ENCODE results near the gene CEP57L1. TPM values are rescaled to one million over a fixed set of nuclear protein-coding genes. Genes with fewer than 3 reads are reported as not detected.

Gene CEP57L1
- 10 to 100 TPM; 10.3 to 29.7 (median 17.5) TPM for total RNA-seq

- DNase-seq: peak; percentile 96 to 97
- ATAC-seq: peak; percentile 75 to 81
- Histone ChIP-seq H3K4me3 (peak within 1 kb of the TSS; percentile 67 to 90 (median 82)), H3K4me1 (peaks cover 16 to 42% of the 10 kb centered on the region in 2 donors), H3K9me3 (no peaks in the 10 kb centered on the region), H3K27ac (peak within 1 kb of the TSS; percentile 93 to 98 (median 96)), H3K36me3 (no peaks in the 10 kb centered on the region), H3K27me3 (no peaks in the 10 kb centered on the region)
- TF ChIP-seq CTCF (IDR thresholded peaks at IDR 0.05 in 4 of 5, conservative IDR thresholded peaks at IDR 0.05 in 1 of 5) (peak in 1 of 5 experiments; percentile 27), POLR2A (IDR thresholded peaks at IDR 0.05) (no peak)
- intact Hi-C loops (cut with DNase I; ENCODE audit: low total_unique reads) (loop anchor here (2.0 to 10.0 kb wide), 8 partner anchors 77 to 1420 kb away; partner anchors contain the start of genes OSTM1, PPIL6, SMPD2 and SNX3), in situ Hi-C loops (cut with MboI; ENCODE audit: low sequenced_read_pairs in 4 of 4) (loop anchor here in 3 of 4 donors (5.0 to 25.0 kb wide), 3 partner anchors 287 to 433 kb away; partner anchors contain the start of gene CD164 (in 3 of the 3))
Measured at GRCh38 chr6:109095036-109095834, at the start of gene CEP57L1. TSS of gene CEP57L1 (plus strand) at chr6:109095507. CDS start at chr6:109145222, 49,715 bp downstream.

- Histone ChIP-seq H3K4me1 (peaks cover 54 to 56% of the 10 kb centered on the region in 2 donors), H3K27ac (peak overlapping the region; percentile 42 to 74 (median 58)), H3K36me3 (no peaks in the 10 kb centered on the region), H3K4me3 (no peak overlapping the region), H3K27me3 (no peaks in the 10 kb centered on the region), H3K9me3 (no peaks in the 10 kb centered on the region)
- TF ChIP-seq CTCF (IDR thresholded peaks at IDR 0.05 in 4 of 5, conservative IDR thresholded peaks at IDR 0.05 in 1 of 5): no peak
- no peak for TF ChIP-seq POLR2A (IDR thresholded peaks at IDR 0.05)
- intact Hi-C loops (cut with DNase I; ENCODE audit: low total_unique reads) (no loop called here), in situ Hi-C loops (cut with MboI; ENCODE audit: low sequenced_read_pairs in 4 of 4) (no loop called here)
- no peak for ATAC-seq
- no peak for DNase-seq
Measured at GRCh38 chr6:109048176-109048575, 47.1 kb upstream of the CEP57L1 start.

GRCh38 chr6:109048670-109049415 lies 46.5 kb upstream of the CEP57L1 start:
- in situ Hi-C loops (cut with MboI; ENCODE audit: low sequenced_read_pairs in 4 of 4) (no loop called here), intact Hi-C loops (cut with DNase I; ENCODE audit: low total_unique reads) (no loop called here)
- ATAC-seq: no peak
- H3K27me3 ChIP-seq: no peaks in the 10 kb centered on the region
- no peak overlapping the region for H3K4me3 ChIP-seq
- H3K27ac ChIP-seq: peak overlapping the region; percentile 42 to 74 (median 58)
- peaks cover 54 to 56% of the 10 kb centered on the region in 2 donors for H3K4me1 ChIP-seq
- H3K36me3 ChIP-seq: no peaks in the 10 kb centered on the region
- TF ChIP-seq POLR2A (IDR thresholded peaks at IDR 0.05) (no peak), CTCF (IDR thresholded peaks at IDR 0.05 in 4 of 5, conservative IDR thresholded peaks at IDR 0.05 in 1 of 5) (no peak)
- H3K9me3 ChIP-seq: no peaks in the 10 kb centered on the region
- no peak for DNase-seq

- intact Hi-C loops (cut with DNase I; ENCODE audit: low total_unique reads): loop anchor here (5.0 kb wide), 1 partner anchor 43 kb away; no protein-coding TSS in a partner anchor
- H3K9me3 ChIP-seq: no peaks in the 10 kb centered on the region
- H3K4me1 ChIP-seq: peaks cover 65 to 67% of the 10 kb centered on the region in 2 donors
- no peaks in the 10 kb centered on the region for H3K36me3 ChIP-seq
- TF ChIP-seq POLR2A (IDR thresholded peaks at IDR 0.05) (no peak), CTCF (IDR thresholded peaks at IDR 0.05 in 4 of 5, conservative IDR thresholded peaks at IDR 0.05 in 1 of 5) (no peak)
- ATAC-seq: no peak
- in situ Hi-C loops (cut with MboI; ENCODE audit: low sequenced_read_pairs in 4 of 4): loop anchor here in 2 of 4 donors (25.0 kb wide), 1 partner anchor 113 kb away; no protein-coding TSS in a partner anchor
- DNase-seq: no peak
- peak overlapping the region in 3 of 4 donors; percentile 38 to 78 (median 74) for H3K27ac ChIP-seq
- H3K4me3 ChIP-seq: no peak overlapping the region
- no peaks in the 10 kb centered on the region for H3K27me3 ChIP-seq
Measured at GRCh38 chr6:109050012-109050411, 45.3 kb upstream of the CEP57L1 start.
